PC-9 (cell line): ENCODE results near the gene CEP63.

ENCODE experiments used
- EZH2 ChIP-seq: fragments of 200-600 bp; sonication (generic); IDR thresholded peaks from 2 replicates; pipeline ENCODE4 v1.8.0; 2017; ENCODE audit warnings: antibody characterized with exemption, low read depth
- TF ChIP-seq, protein P1 (sequence below): fragments of 200-600 bp; sonication (generic); conservative IDR thresholded peaks from 2 replicates; pipeline ENCODE4 v1.6.1; 2017; ENCODE audit warnings: mixed run types, antibody characterized with exemption, mild to moderate bottlenecking, moderate library complexity

DNA sequence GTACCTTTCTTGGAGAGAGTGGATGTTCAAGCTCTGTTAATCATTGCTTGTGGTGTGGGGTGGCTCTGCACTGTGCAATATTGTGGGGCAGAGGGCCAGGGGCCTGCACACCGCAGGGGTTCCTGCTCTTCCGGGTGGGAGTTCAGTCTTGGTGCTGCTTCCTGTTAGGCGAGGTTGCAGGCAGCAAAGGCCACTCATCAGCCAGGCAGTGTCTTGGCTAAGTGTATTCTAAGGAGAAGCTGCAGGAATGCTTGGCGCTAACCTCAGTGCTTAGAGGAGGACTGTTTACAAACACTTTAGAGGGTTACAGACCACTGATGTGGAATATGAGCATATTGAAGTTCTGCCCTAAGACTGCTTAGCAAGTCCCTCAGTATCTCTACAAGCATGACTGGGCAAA, 81.7 kb downstream of the CEP63 start:
- TF ChIP-seq, protein P1, sequence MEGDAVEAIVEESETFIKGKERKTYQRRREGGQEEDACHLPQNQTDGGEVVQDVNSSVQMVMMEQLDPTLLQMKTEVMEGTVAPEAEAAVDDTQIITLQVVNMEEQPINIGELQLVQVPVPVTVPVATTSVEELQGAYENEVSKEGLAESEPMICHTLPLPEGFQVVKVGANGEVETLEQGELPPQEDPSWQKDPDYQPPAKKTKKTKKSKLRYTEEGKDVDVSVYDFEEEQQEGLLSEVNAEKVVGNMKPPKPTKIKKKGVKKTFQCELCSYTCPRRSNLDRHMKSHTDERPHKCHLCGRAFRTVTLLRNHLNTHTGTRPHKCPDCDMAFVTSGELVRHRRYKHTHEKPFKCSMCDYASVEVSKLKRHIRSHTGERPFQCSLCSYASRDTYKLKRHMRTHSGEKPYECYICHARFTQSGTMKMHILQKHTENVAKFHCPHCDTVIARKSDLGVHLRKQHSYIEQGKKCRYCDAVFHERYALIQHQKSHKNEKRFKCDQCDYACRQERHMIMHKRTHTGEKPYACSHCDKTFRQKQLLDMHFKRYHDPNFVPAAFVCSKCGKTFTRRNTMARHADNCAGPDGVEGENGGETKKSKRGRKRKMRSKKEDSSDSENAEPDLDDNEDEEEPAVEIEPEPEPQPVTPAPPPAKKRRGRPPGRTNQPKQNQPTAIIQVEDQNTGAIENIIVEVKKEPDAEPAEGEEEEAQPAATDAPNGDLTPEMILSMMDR, result no peak
- TF ChIP-seq EZH2, result no peak
